Adrenal gland (tissue), 5 donors: Measurements from ENCODE around the gene TSPO.

Source experiments
- POLR2A ChIP-seq, 2 donors: fragments of 450-650 bp; IDR thresholded peaks; one replicate each; pipeline ENCODE4 v1.6.1; 2017; ENCODE audit warnings: antibody characterized with exemption in 2 of 2, mild to moderate bottlenecking in 2 of 2, moderate library complexity in 1 of 2
- TF ChIP-seq, protein P1 (sequence below), 6 experiments: fragments of 450-650 bp in 4 of 6; fragments of 200-600 bp in 2 of 6; sonication (generic) in 1 of 6; IDR thresholded peaks; 1 replicate in 5 of 6; 2 replicates in 1 of 6; pipeline versions ENCODE4 v1.5.1 to v1.8.0; 2016 to 2021; ENCODE audit warnings: antibody characterized with exemption in 6 of 6, mild to moderate bottlenecking in 2 of 6, moderate library complexity in 1 of 6
- donor health status: DM: no; HTN: no; CAD: no.

GRCh38 chr22:43131773-43132501, 19.4 kb upstream of the TSPO start:
- TF ChIP-seq, protein P1, sequence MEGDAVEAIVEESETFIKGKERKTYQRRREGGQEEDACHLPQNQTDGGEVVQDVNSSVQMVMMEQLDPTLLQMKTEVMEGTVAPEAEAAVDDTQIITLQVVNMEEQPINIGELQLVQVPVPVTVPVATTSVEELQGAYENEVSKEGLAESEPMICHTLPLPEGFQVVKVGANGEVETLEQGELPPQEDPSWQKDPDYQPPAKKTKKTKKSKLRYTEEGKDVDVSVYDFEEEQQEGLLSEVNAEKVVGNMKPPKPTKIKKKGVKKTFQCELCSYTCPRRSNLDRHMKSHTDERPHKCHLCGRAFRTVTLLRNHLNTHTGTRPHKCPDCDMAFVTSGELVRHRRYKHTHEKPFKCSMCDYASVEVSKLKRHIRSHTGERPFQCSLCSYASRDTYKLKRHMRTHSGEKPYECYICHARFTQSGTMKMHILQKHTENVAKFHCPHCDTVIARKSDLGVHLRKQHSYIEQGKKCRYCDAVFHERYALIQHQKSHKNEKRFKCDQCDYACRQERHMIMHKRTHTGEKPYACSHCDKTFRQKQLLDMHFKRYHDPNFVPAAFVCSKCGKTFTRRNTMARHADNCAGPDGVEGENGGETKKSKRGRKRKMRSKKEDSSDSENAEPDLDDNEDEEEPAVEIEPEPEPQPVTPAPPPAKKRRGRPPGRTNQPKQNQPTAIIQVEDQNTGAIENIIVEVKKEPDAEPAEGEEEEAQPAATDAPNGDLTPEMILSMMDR (IDR thresholded peaks at IDR 0.05) = no peak
- TF ChIP-seq POLR2A (IDR thresholded peaks at IDR 0.05) = no peak
